Stimulated activated CD8-positive, alpha-beta memory T cell treated with anti-CD3 and anti-CD28 coated beads, Interleukin-15, amount 100 ng/mL, for 48 hours (primary cell): ENCODE data around the gene ANO2.

Source experiments
- DNase-seq, 2 donors: peaks; one replicate each; pipeline ENCODE4 v3.0.0-alpha.2; 2020; ENCODE audit warnings: low read depth in 2 of 2

Gene ANO2

GRCh38 chr12:5778821-5779220 is 166.2 kb downstream of the ANO2 start:
- no peak for DNase-seq

GRCh38 chr12:5777451-5777850 is 167.6 kb downstream of the ANO2 start:
- DNase-seq = no peak

GRCh38 chr12:5776091-5776490 is 169.0 kb downstream of the ANO2 start:
- no peak for DNase-seq

- DNase-seq = no peak
These were observed 171.5 kb downstream of the ANO2 start for GRCh38 chr12:5773550-5773949.

GRCh38 chr12:5771756-5772155 is 173.3 kb downstream of the ANO2 start:
- no peak for DNase-seq

GRCh38 chr12:5770727-5771126 is 174.3 kb downstream of the ANO2 start:
- DNase-seq = no peak

- DNase-seq = no peak
These were observed 176.4 kb downstream of the ANO2 start for GRCh38 chr12:5768581-5769196.

- no peak for DNase-seq
These were observed 176.9 kb downstream of the ANO2 start for GRCh38 chr12:5768171-5768570.

- DNase-seq = no peak
These were observed 186.7 kb downstream of the ANO2 start for GRCh38 chr12:5758347-5758746.

GRCh38 chr12:5756338-5756842 is 188.7 kb downstream of the ANO2 start:
- no peak for DNase-seq

GRCh38 chr12:5748027-5748426 is 197.0 kb downstream of the ANO2 start:
- DNase-seq = no peak

GRCh38 chr12:5746917-5747316 is 198.1 kb downstream of the ANO2 start:
- DNase-seq = no peak

- DNase-seq = no peak
These were observed 198.8 kb downstream of the ANO2 start for GRCh38 chr12:5746036-5746908.

GRCh38 chr12:5745251-5745888 is 199.7 kb downstream of the ANO2 start:
- DNase-seq = peak; percentile 15 to 44

- DNase-seq = no peak
These were observed 202.8 kb downstream of the ANO2 start for GRCh38 chr12:5742258-5742657.

GRCh38 chr12:5739917-5740316 is 205.1 kb downstream of the ANO2 start:
- DNase-seq = no peak

- DNase-seq = no peak
These were observed 207.3 kb downstream of the ANO2 start for GRCh38 chr12:5737778-5738177.

GRCh38 chr12:5736527-5736926 is 208.5 kb downstream of the ANO2 start:
- DNase-seq = no peak

GRCh38 chr12:5736016-5736415 is 209.0 kb downstream of the ANO2 start:
- DNase-seq = no peak

GRCh38 chr12:5733916-5734315 is 211.1 kb downstream of the ANO2 start:
- DNase-seq = no peak

GRCh38 chr12:5733136-5733755 is 211.8 kb downstream of the ANO2 start:
- no peak for DNase-seq

GRCh38 chr12:5730962-5731361 is 214.1 kb downstream of the ANO2 start:
- no peak for DNase-seq
